ENCODE data around the gene DACH1. TPM values are rescaled to one million over a fixed set of nuclear protein-coding genes. Genes with fewer than 3 reads are reported as not detected.
"Not testable (repeated sequence)": the region's sequence is repeated elsewhere in the genome, so short reads cannot be mapped to it uniquely, and the experiment has no call there.

Gene DACH1
- total RNA-seq (ENCODE audit: unreplicated experiment), result 110 TPM
- long read RNA-seq, full-length matches to known transcripts, result 14 of 30 reads
- long read RNA-seq, partial matches to known transcripts, result 7 of 30 reads
- long read RNA-seq, other reads (novel, unspliced or antisense), result 9 of 30 reads

GRCh38 chr13:71867131-71867814 lies at the start of gene DACH1:
Gene DACH1 (minus strand): TSS chr13:71867204.
- H3K36me3 Mint-ChIP-seq (ENCODE audit: unreplicated experiment), result no peaks in the 10 kb centered on the region
- DNase-seq, result peak; percentile 46
- H3K27me3 Mint-ChIP-seq (ENCODE audit: unreplicated experiment), result peaks cover 29% of the 10 kb centered on the region
- TF ChIP-seq, protein P1, sequence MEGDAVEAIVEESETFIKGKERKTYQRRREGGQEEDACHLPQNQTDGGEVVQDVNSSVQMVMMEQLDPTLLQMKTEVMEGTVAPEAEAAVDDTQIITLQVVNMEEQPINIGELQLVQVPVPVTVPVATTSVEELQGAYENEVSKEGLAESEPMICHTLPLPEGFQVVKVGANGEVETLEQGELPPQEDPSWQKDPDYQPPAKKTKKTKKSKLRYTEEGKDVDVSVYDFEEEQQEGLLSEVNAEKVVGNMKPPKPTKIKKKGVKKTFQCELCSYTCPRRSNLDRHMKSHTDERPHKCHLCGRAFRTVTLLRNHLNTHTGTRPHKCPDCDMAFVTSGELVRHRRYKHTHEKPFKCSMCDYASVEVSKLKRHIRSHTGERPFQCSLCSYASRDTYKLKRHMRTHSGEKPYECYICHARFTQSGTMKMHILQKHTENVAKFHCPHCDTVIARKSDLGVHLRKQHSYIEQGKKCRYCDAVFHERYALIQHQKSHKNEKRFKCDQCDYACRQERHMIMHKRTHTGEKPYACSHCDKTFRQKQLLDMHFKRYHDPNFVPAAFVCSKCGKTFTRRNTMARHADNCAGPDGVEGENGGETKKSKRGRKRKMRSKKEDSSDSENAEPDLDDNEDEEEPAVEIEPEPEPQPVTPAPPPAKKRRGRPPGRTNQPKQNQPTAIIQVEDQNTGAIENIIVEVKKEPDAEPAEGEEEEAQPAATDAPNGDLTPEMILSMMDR (IDR thresholded peaks at IDR 0.05; ENCODE audit: partially characterized antibody, unreplicated experiment), result no peak
- H3K27ac Mint-ChIP-seq (ENCODE audit: unreplicated experiment), result peak within 1 kb of the TSS; percentile 90
- peaks cover 34% of the 10 kb centered on the region for H3K9me3 Mint-ChIP-seq (ENCODE audit: unreplicated experiment)
- H3K4me1 Mint-ChIP-seq (ENCODE audit: low read depth, unreplicated experiment), result peaks cover 37% of the 10 kb centered on the region
- H3K4me3 Mint-ChIP-seq (ENCODE audit: unreplicated experiment), result peak within 1 kb of the TSS; percentile 94

- Mint-ChIP-seq H3K4me3 (ENCODE audit: unreplicated experiment) (no peak overlapping the region), H3K9me3 (ENCODE audit: unreplicated experiment) (no peaks in the 10 kb centered on the region), H3K4me1 (ENCODE audit: low read depth, unreplicated experiment) (no peaks in the 10 kb centered on the region), H3K27ac (ENCODE audit: unreplicated experiment) (no peak overlapping the region), H3K36me3 (ENCODE audit: unreplicated experiment) (no peaks in the 10 kb centered on the region), H3K27me3 (ENCODE audit: unreplicated experiment) (no peaks in the 10 kb centered on the region)
- TF ChIP-seq, protein P1 (IDR thresholded peaks at IDR 0.05; ENCODE audit: partially characterized antibody, unreplicated experiment), result no peak
- DNase-seq, result no peak
These were observed 46.7 kb upstream of the DACH1 start for GRCh38 chr13:71913717-71914116.

DNA sequence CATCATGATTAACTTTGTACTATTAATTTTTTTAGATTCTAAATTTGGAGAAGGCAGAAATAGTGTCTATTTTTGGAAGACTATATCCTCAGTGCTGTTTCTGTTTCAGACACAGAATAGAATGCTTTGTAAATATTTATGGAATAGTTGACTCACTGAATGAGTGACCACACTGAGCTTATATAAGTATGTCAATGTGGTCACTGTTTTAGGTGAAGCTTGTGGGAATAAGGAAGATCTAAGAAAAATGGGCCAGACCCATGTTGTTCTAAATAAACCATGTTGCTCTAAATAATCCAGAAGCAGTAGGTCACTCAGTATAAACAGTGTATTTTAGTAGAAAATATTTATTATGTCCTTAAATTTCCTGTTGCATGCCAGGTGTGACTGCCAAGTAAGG lies 45.5 kb upstream of the DACH1 start:
- Mint-ChIP-seq H3K27me3 (ENCODE audit: unreplicated experiment) (no peaks in the 10 kb centered on the region), H3K4me3 (ENCODE audit: unreplicated experiment) (no peak overlapping the region), H3K36me3 (ENCODE audit: unreplicated experiment) (no peaks in the 10 kb centered on the region), H3K27ac (ENCODE audit: unreplicated experiment) (no peak overlapping the region), H3K9me3 (ENCODE audit: unreplicated experiment) (no peaks in the 10 kb centered on the region), H3K4me1 (ENCODE audit: low read depth, unreplicated experiment) (no peaks in the 10 kb centered on the region)
- no peak for DNase-seq
- TF ChIP-seq, protein P1 (IDR thresholded peaks at IDR 0.05; ENCODE audit: partially characterized antibody, unreplicated experiment), result no peak

DNA sequence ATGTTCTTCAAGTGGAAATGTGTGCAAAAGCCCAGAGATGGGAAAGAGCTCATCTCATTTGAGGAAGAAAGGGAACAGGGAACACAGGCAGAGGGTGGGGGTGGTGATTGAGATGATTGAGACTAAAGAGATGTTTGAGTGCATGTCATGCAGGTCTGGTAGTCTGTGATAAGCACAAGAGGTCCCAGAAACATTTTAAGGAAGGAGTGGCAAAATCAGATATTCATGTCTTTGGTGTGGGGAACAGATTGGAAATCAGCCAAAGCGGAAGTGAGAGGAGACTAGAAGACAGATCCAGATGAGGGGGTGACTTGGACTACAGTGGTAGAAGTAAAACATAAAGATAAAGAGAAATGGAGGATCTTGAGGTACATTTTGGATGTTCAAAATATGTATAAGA lies 39.4 kb upstream of the DACH1 start:
- no peaks in the 10 kb centered on the region for H3K27me3 Mint-ChIP-seq (ENCODE audit: unreplicated experiment)
- H3K36me3 Mint-ChIP-seq (ENCODE audit: unreplicated experiment), result no peaks in the 10 kb centered on the region
- no peak overlapping the region for H3K4me3 Mint-ChIP-seq (ENCODE audit: unreplicated experiment)
- DNase-seq, result no peak
- TF ChIP-seq, protein P1 (IDR thresholded peaks at IDR 0.05; ENCODE audit: partially characterized antibody, unreplicated experiment), result no peak
- no peaks in the 10 kb centered on the region for H3K4me1 Mint-ChIP-seq (ENCODE audit: low read depth, unreplicated experiment)
- peaks cover 2% of the 10 kb centered on the region for H3K9me3 Mint-ChIP-seq (ENCODE audit: unreplicated experiment)
- no peak overlapping the region for H3K27ac Mint-ChIP-seq (ENCODE audit: unreplicated experiment)

- Mint-ChIP-seq H3K9me3 (ENCODE audit: unreplicated experiment) (peaks cover 2% of the 10 kb centered on the region), H3K4me3 (ENCODE audit: unreplicated experiment) (no peak overlapping the region), H3K4me1 (ENCODE audit: low read depth, unreplicated experiment) (no peaks in the 10 kb centered on the region), H3K27me3 (ENCODE audit: unreplicated experiment) (no peaks in the 10 kb centered on the region), H3K36me3 (ENCODE audit: unreplicated experiment) (no peaks in the 10 kb centered on the region), H3K27ac (ENCODE audit: unreplicated experiment) (no peak overlapping the region)
- TF ChIP-seq, protein P1 (IDR thresholded peaks at IDR 0.05; ENCODE audit: partially characterized antibody, unreplicated experiment), result no peak
- no peak for DNase-seq
These were observed 35.7 kb upstream of the DACH1 start for GRCh38 chr13:71902676-71903075.

DNA sequence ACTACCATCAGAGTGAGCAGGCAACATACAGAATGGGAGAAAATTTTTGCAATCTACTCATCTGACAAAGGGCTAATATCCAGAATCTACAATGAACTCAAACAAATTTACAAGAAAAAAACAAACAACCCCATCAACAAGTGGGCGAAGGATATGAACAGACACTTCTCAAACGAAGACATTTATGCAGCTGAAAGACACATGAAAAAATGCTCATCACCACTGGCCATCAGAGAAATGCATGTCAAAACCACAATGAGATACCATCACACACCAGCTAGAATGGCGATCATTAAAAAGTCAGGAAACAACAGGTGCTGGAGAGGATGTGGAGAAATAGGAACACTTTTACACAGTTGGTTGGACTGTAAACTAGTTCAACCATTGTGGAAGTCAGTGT lies 26.5 kb upstream of the DACH1 start:
- not testable (repeated sequence) for H3K27me3 Mint-ChIP-seq (ENCODE audit: unreplicated experiment); H3K9me3 Mint-ChIP-seq (ENCODE audit: unreplicated experiment); H3K4me3 Mint-ChIP-seq (ENCODE audit: unreplicated experiment); H3K4me1 Mint-ChIP-seq (ENCODE audit: low read depth, unreplicated experiment); H3K27ac Mint-ChIP-seq (ENCODE audit: unreplicated experiment); DNase-seq; H3K36me3 Mint-ChIP-seq (ENCODE audit: unreplicated experiment)
